Measurements from ENCODE around the gene CDCA5. TPM values are rescaled to one million over a fixed set of nuclear protein-coding genes. Genes with fewer than 3 reads are reported as not detected.

The CDCA5 gene
- total and polyA plus RNA-seq, 8 donors: 0.08 to 1.2 (median 0.43) TPM

- Histone ChIP-seq H3K4me1 (peaks cover 30 to 33% (median 31%) of the 10 kb centered on the region in 3 donors), H3K4me3 (no peak overlapping the region), H3K9me3 (no peaks in the 10 kb centered on the region), H3K36me3 (peaks cover 0 to 23% (median 7%) of the 10 kb centered on the region in 3 donors), H3K27me3 (no peaks in the 10 kb centered on the region), H3K27ac (no peak overlapping the region)
- WGBS, 2 donors: 85 to 87% methylated on average over 36 of the region's 36 CpGs
- no peak for FAIRE-seq
- intact Hi-C loops (cut with DNase I): loop anchor here in 1 of 3 donors (10.0 kb wide), 2 partner anchors 95 to 255 kb away; partner anchors contain the start of gene ARL2
- ATAC-seq: no peak
- peak in 3 of 6 donors; percentile 44 to 82 (median 63) for DNase-seq
- no peak for TF ChIP-seq CTCF (IDR thresholded peaks at IDR 0.05)
These were observed 25.7 kb upstream of the CDCA5 start for GRCh38 chr11:65109231-65110198.

GRCh38 chr11:65108469-65109123 is 24.8 kb upstream of the CDCA5 start:
- FAIRE-seq: no peak
- 92 to 94% methylated on average over 32 to 38 of the region's 38 CpGs for WGBS, 2 donors
- peaks cover 29 to 34% (median 31%) of the 10 kb centered on the region in 3 donors for H3K4me1 ChIP-seq

GRCh38 chr11:65107751-65108468 is 24.1 kb upstream of the CDCA5 start:
- no peak overlapping the region for H3K4me3 ChIP-seq
- WGBS, 2 donors: 93 to 94% methylated on average over 45 to 52 of the region's 52 CpGs
- no peak for TF ChIP-seq CTCF (IDR thresholded peaks at IDR 0.05)
- H3K9me3 ChIP-seq: no peaks in the 10 kb centered on the region
- no peaks in the 10 kb centered on the region for H3K27me3 ChIP-seq
- DNase-seq (peak in 1 of 6 donors; percentile 78), ATAC-seq (no peak), FAIRE-seq (no peak)
- intact Hi-C loops (cut with DNase I): loop anchor here in 1 of 3 donors (10.0 kb wide), 1 partner anchor 253 kb away; no protein-coding TSS in a partner anchor
- peaks cover 27 to 33% (median 30%) of the 10 kb centered on the region in 3 donors for H3K4me1 ChIP-seq
- peaks cover 0 to 23% (median 7%) of the 10 kb centered on the region in 3 donors for H3K36me3 ChIP-seq
- no peak overlapping the region for H3K27ac ChIP-seq

More at GRCh38 chr11:65108469-65109123, 24.8 kb upstream of the CDCA5 start:
- intact Hi-C loops (cut with DNase I): loop anchor here in 1 of 3 donors (10.0 kb wide), 1 partner anchor 254 kb away; no protein-coding TSS in a partner anchor
- H3K27ac ChIP-seq: no peak overlapping the region
- no peak overlapping the region for H3K4me3 ChIP-seq
- DNase-seq: peak in 2 of 6 donors; percentile 61 to 67
- peaks cover 0 to 23% (median 7%) of the 10 kb centered on the region in 3 donors for H3K36me3 ChIP-seq
- H3K9me3 ChIP-seq: no peaks in the 10 kb centered on the region
- no peak for ATAC-seq
- no peak for TF ChIP-seq CTCF (IDR thresholded peaks at IDR 0.05)
- no peaks in the 10 kb centered on the region for H3K27me3 ChIP-seq

GRCh38 chr11:65107078-65107477 is 23.2 kb upstream of the CDCA5 start:
- Histone ChIP-seq H3K4me1 (peaks cover 30 to 37% (median 37%) of the 10 kb centered on the region in 3 donors), H3K27me3 (no peaks in the 10 kb centered on the region), H3K27ac (no peak overlapping the region), H3K9me3 (no peaks in the 10 kb centered on the region), H3K36me3 (peaks cover 0 to 23% (median 7%) of the 10 kb centered on the region in 3 donors), H3K4me3 (no peak overlapping the region)
- intact Hi-C loops (cut with DNase I): loop anchor here in 1 of 3 donors (10.0 kb wide), 1 partner anchor 252 kb away; no protein-coding TSS in a partner anchor
- DNase-seq: no peak
- WGBS, 2 donors: 95 to 96% methylated on average over 15 of the region's 15 CpGs
- no peak for TF ChIP-seq CTCF (IDR thresholded peaks at IDR 0.05)
- no peak for FAIRE-seq
- ATAC-seq: no peak

All from pancreas (tissue), 10 donors.